NB4 (cell line): ENCODE results near the gene MSI2.

Source experiments
- DNase-seq: peaks from one replicate; pipeline ENCODE4 v3.0.0; 2010; ENCODE audit warnings: low read depth
- H3K4me3 ChIP-seq: one replicate; pipeline ENCODE4 v1.5.1; 2011; ENCODE audit warnings: mild to moderate bottlenecking, low read depth, low read length, moderate library complexity
- CTCF ChIP-seq: IDR thresholded peaks from one replicate; pipeline ENCODE4 v1.5.1; 2012; ENCODE audit warnings: low read depth, low read length
- MAX ChIP-seq: IDR thresholded peaks from 2 replicates; pipeline ENCODE4 v1.6.1; 2011; ENCODE audit warnings: low read depth, low read length
- MYC ChIP-seq: IDR thresholded peaks from 2 replicates; pipeline ENCODE4 v1.6.1; 2011; ENCODE audit warnings: low read depth, low read length
- POLR2A ChIP-seq: IDR thresholded peaks from 2 replicates; pipeline ENCODE4 v1.6.1; 2011; ENCODE audit warnings: mild to moderate bottlenecking; ENCODE audit not compliant: insufficient read length; ENCODE audit errors: extremely low read depth

The MSI2 gene

GRCh38 chr17:57249520-57249919, 6.8 kb upstream of the MSI2 start:
- no peak overlapping the region for H3K4me3 ChIP-seq
- TF ChIP-seq MYC (no peak), MAX (no peak), CTCF (no peak), POLR2A (no peak)
- no peak for DNase-seq

- DNase-seq = no peak
- no peak overlapping the region for H3K4me3 ChIP-seq
- TF ChIP-seq MAX (no peak), CTCF (no peak)
Measured at GRCh38 chr17:57251211-57251787, 5.0 kb upstream of the MSI2 start.

- no peak for DNase-seq
- H3K4me3 ChIP-seq = no peak overlapping the region
- no peak for TF ChIP-seq POLR2A
- TF ChIP-seq CTCF = no peak
- TF ChIP-seq MYC = no peak
- no peak for TF ChIP-seq MAX
Measured at GRCh38 chr17:57253362-57254065, 2.8 kb upstream of the MSI2 start.

- no peak for DNase-seq
- no peak for TF ChIP-seq POLR2A
- TF ChIP-seq CTCF = no peak
- TF ChIP-seq MYC = no peak
- TF ChIP-seq MAX = no peak
- H3K4me3 ChIP-seq = no peak overlapping the region
Measured at GRCh38 chr17:57255182-57255775, 1.0 kb upstream of the MSI2 start.

- H3K4me3 ChIP-seq = peak overlapping the region; percentile 67
- TF ChIP-seq POLR2A = no peak
- peak; percentile 46 for DNase-seq
Measured at GRCh38 chr17:57256708-57257112, 387 bp downstream of the MSI2 start.

GRCh38 chr17:57257195-57257894, 1.0 kb downstream of the MSI2 start:
- DNase-seq = peak; percentile 41
- no peak for TF ChIP-seq MYC
- TF ChIP-seq MAX = no peak
- no peak for TF ChIP-seq CTCF
- TF ChIP-seq POLR2A = no peak
- H3K4me3 ChIP-seq = peak overlapping the region; percentile 67
